ENCODE data around the gene FAM118A. TPM values are rescaled to one million over a fixed set of nuclear protein-coding genes. Genes with fewer than 3 reads are reported as not detected.

Gene FAM118A
- polyA plus RNA-seq, 2 donors: 15.4 to 44.4 TPM

GRCh38 chr22:45306139-45306538 lies 3.6 kb upstream of the FAM118A start:
- Histone ChIP-seq H3K27ac (ENCODE audit: low read depth in 2 of 2, low read length in 1 of 2) (no peak overlapping the region), H3K4me3 (ENCODE audit: low read depth in 1 of 2, low read length in 2 of 2) (no peak overlapping the region), H3K9me3 (ENCODE audit: control insufficient read depth in 2 of 2, insufficient read depth in 1 of 2, low read depth in 1 of 2, low read length in 1 of 2) (no peaks in the 10 kb centered on the region), H3K4me1 (ENCODE audit: control insufficient read depth in 2 of 2, insufficient read depth in 2 of 2, low read length in 1 of 2) (peaks cover 3 to 9% of the 10 kb centered on the region in 2 donors), H3K36me3 (ENCODE audit: control insufficient read depth in 2 of 2, insufficient read depth in 2 of 2, low read length in 1 of 2) (no peaks in the 10 kb centered on the region), H3K27me3 (ENCODE audit: control insufficient read depth in 1 of 2, insufficient read depth in 2 of 2, low read length in 2 of 2) (no peaks in the 10 kb centered on the region)
- WGBS, 2 donors: 94% methylated on average over 9 of the region's 9 CpGs

GRCh38 chr22:45308391-45308956 lies 1.3 kb upstream of the FAM118A start:
- peaks cover 5 to 11% of the 10 kb centered on the region in 2 donors for H3K4me1 ChIP-seq (ENCODE audit: control insufficient read depth in 2 of 2, insufficient read depth in 2 of 2, low read length in 1 of 2)
- no peak overlapping the region for H3K27ac ChIP-seq (ENCODE audit: low read depth in 2 of 2, low read length in 1 of 2)
- H3K36me3 ChIP-seq (ENCODE audit: control insufficient read depth in 2 of 2, insufficient read depth in 2 of 2, low read length in 1 of 2): no peaks in the 10 kb centered on the region
- no peak overlapping the region for H3K4me3 ChIP-seq (ENCODE audit: low read depth in 1 of 2, low read length in 2 of 2)
- no peaks in the 10 kb centered on the region for H3K27me3 ChIP-seq (ENCODE audit: control insufficient read depth in 1 of 2, insufficient read depth in 2 of 2, low read length in 2 of 2)
- 89 to 90% methylated on average over 6 of the region's 6 CpGs for WGBS, 2 donors
- no peaks in the 10 kb centered on the region for H3K9me3 ChIP-seq (ENCODE audit: control insufficient read depth in 2 of 2, insufficient read depth in 1 of 2, low read depth in 1 of 2, low read length in 1 of 2)

- peak overlapping the region; percentile 40 to 83 for H3K4me3 ChIP-seq (ENCODE audit: low read depth in 1 of 2, low read length in 2 of 2)
- H3K36me3 ChIP-seq (ENCODE audit: control insufficient read depth in 2 of 2, insufficient read depth in 2 of 2, low read length in 1 of 2): no peaks in the 10 kb centered on the region
- no peaks in the 10 kb centered on the region for H3K27me3 ChIP-seq (ENCODE audit: control insufficient read depth in 1 of 2, insufficient read depth in 2 of 2, low read length in 2 of 2)
- H3K4me1 ChIP-seq (ENCODE audit: control insufficient read depth in 2 of 2, insufficient read depth in 2 of 2, low read length in 1 of 2): peaks cover 5 to 11% of the 10 kb centered on the region in 2 donors
- H3K27ac ChIP-seq (ENCODE audit: low read depth in 2 of 2, low read length in 1 of 2): peak overlapping the region; percentile 65 to 83
- WGBS, 2 donors: 52 to 55% methylated on average over 25 of the region's 25 CpGs
- H3K9me3 ChIP-seq (ENCODE audit: control insufficient read depth in 2 of 2, insufficient read depth in 1 of 2, low read depth in 1 of 2, low read length in 1 of 2): no peaks in the 10 kb centered on the region
These were observed 745 bp upstream of the FAM118A start for GRCh38 chr22:45308957-45309421.

GRCh38 chr22:45310331-45310976 lies 720 bp downstream of the FAM118A start:
- Histone ChIP-seq H3K4me1 (ENCODE audit: control insufficient read depth in 2 of 2, insufficient read depth in 2 of 2, low read length in 1 of 2) (peaks cover 5 to 11% of the 10 kb centered on the region in 2 donors), H3K27me3 (ENCODE audit: control insufficient read depth in 1 of 2, insufficient read depth in 2 of 2, low read length in 2 of 2) (no peaks in the 10 kb centered on the region), H3K4me3 (ENCODE audit: low read depth in 1 of 2, low read length in 2 of 2) (peak overlapping the region; percentile 83 to 85), H3K27ac (ENCODE audit: low read depth in 2 of 2, low read length in 1 of 2) (peak overlapping the region; percentile 80 to 82), H3K36me3 (ENCODE audit: control insufficient read depth in 2 of 2, insufficient read depth in 2 of 2, low read length in 1 of 2) (no peaks in the 10 kb centered on the region), H3K9me3 (ENCODE audit: control insufficient read depth in 2 of 2, insufficient read depth in 1 of 2, low read depth in 1 of 2, low read length in 1 of 2) (no peaks in the 10 kb centered on the region)
- 3 to 4% methylated on average over 33 of the region's 33 CpGs for WGBS, 2 donors

- Histone ChIP-seq H3K27me3 (ENCODE audit: control insufficient read depth in 1 of 2, insufficient read depth in 2 of 2, low read length in 2 of 2) (no peaks in the 10 kb centered on the region), H3K4me3 (ENCODE audit: low read depth in 1 of 2, low read length in 2 of 2) (peak overlapping the region; percentile 83 to 85), H3K36me3 (ENCODE audit: control insufficient read depth in 2 of 2, insufficient read depth in 2 of 2, low read length in 1 of 2) (no peaks in the 10 kb centered on the region), H3K27ac (ENCODE audit: low read depth in 2 of 2, low read length in 1 of 2) (peak overlapping the region; percentile 2 to 44), H3K9me3 (ENCODE audit: control insufficient read depth in 2 of 2, insufficient read depth in 1 of 2, low read depth in 1 of 2, low read length in 1 of 2) (no peaks in the 10 kb centered on the region), H3K4me1 (ENCODE audit: control insufficient read depth in 2 of 2, insufficient read depth in 2 of 2, low read length in 1 of 2) (peaks cover 5 to 11% of the 10 kb centered on the region in 2 donors)
- 31 to 32% methylated on average over 14 of the region's 14 CpGs for WGBS, 2 donors
These were observed 1.3 kb downstream of the FAM118A start for GRCh38 chr22:45310977-45311531.

GRCh38 chr22:45312415-45312814 lies 2.7 kb downstream of the FAM118A start:
- no peaks in the 10 kb centered on the region for H3K27me3 ChIP-seq (ENCODE audit: control insufficient read depth in 1 of 2, insufficient read depth in 2 of 2, low read length in 2 of 2)
- no peaks in the 10 kb centered on the region for H3K9me3 ChIP-seq (ENCODE audit: control insufficient read depth in 2 of 2, insufficient read depth in 1 of 2, low read depth in 1 of 2, low read length in 1 of 2)
- no peak overlapping the region for H3K27ac ChIP-seq (ENCODE audit: low read depth in 2 of 2, low read length in 1 of 2)
- peaks cover 5 to 13% of the 10 kb centered on the region in 2 donors for H3K4me1 ChIP-seq (ENCODE audit: control insufficient read depth in 2 of 2, insufficient read depth in 2 of 2, low read length in 1 of 2)
- 87 to 89% methylated on average over 8 of the region's 8 CpGs for WGBS, 2 donors
- no peak overlapping the region for H3K4me3 ChIP-seq (ENCODE audit: low read depth in 1 of 2, low read length in 2 of 2)
- H3K36me3 ChIP-seq (ENCODE audit: control insufficient read depth in 2 of 2, insufficient read depth in 2 of 2, low read length in 1 of 2): no peaks in the 10 kb centered on the region

GRCh38 chr22:45312856-45313255 lies 3.1 kb downstream of the FAM118A start:
- Histone ChIP-seq H3K36me3 (ENCODE audit: control insufficient read depth in 2 of 2, insufficient read depth in 2 of 2, low read length in 1 of 2) (no peaks in the 10 kb centered on the region), H3K27me3 (ENCODE audit: control insufficient read depth in 1 of 2, insufficient read depth in 2 of 2, low read length in 2 of 2) (no peaks in the 10 kb centered on the region), H3K4me3 (ENCODE audit: low read depth in 1 of 2, low read length in 2 of 2) (no peak overlapping the region), H3K27ac (ENCODE audit: low read depth in 2 of 2, low read length in 1 of 2) (no peak overlapping the region), H3K4me1 (ENCODE audit: control insufficient read depth in 2 of 2, insufficient read depth in 2 of 2, low read length in 1 of 2) (peaks cover 7 to 16% of the 10 kb centered on the region in 2 donors), H3K9me3 (ENCODE audit: control insufficient read depth in 2 of 2, insufficient read depth in 1 of 2, low read depth in 1 of 2, low read length in 1 of 2) (no peaks in the 10 kb centered on the region)
- WGBS, 2 donors: 76 to 86% methylated on average over 4 of the region's 4 CpGs

GRCh38 chr22:45314054-45314721 lies 4.5 kb downstream of the FAM118A start:
- WGBS, 2 donors: 64 to 75% methylated on average over 8 of the region's 8 CpGs
- Histone ChIP-seq H3K27me3 (ENCODE audit: control insufficient read depth in 1 of 2, insufficient read depth in 2 of 2, low read length in 2 of 2) (no peaks in the 10 kb centered on the region), H3K36me3 (ENCODE audit: control insufficient read depth in 2 of 2, insufficient read depth in 2 of 2, low read length in 1 of 2) (no peaks in the 10 kb centered on the region), H3K9me3 (ENCODE audit: control insufficient read depth in 2 of 2, insufficient read depth in 1 of 2, low read depth in 1 of 2, low read length in 1 of 2) (no peaks in the 10 kb centered on the region), H3K27ac (ENCODE audit: low read depth in 2 of 2, low read length in 1 of 2) (no peak overlapping the region), H3K4me3 (ENCODE audit: low read depth in 1 of 2, low read length in 2 of 2) (no peak overlapping the region), H3K4me1 (ENCODE audit: control insufficient read depth in 2 of 2, insufficient read depth in 2 of 2, low read length in 1 of 2) (peaks cover 7 to 15% of the 10 kb centered on the region in 2 donors)

- no peaks in the 10 kb centered on the region for H3K36me3 ChIP-seq (ENCODE audit: control insufficient read depth in 2 of 2, insufficient read depth in 2 of 2, low read length in 1 of 2)
- no peak overlapping the region for H3K4me3 ChIP-seq (ENCODE audit: low read depth in 1 of 2, low read length in 2 of 2)
- no peaks in the 10 kb centered on the region for H3K9me3 ChIP-seq (ENCODE audit: control insufficient read depth in 2 of 2, insufficient read depth in 1 of 2, low read depth in 1 of 2, low read length in 1 of 2)
- H3K27ac ChIP-seq (ENCODE audit: low read depth in 2 of 2, low read length in 1 of 2): no peak overlapping the region
- peaks cover 7 to 14% of the 10 kb centered on the region in 2 donors for H3K4me1 ChIP-seq (ENCODE audit: control insufficient read depth in 2 of 2, insufficient read depth in 2 of 2, low read length in 1 of 2)
- H3K27me3 ChIP-seq (ENCODE audit: control insufficient read depth in 1 of 2, insufficient read depth in 2 of 2, low read length in 2 of 2): no peaks in the 10 kb centered on the region
- 81 to 95% methylated on average over 6 of the region's 6 CpGs for WGBS, 2 donors
These were observed 5.1 kb downstream of the FAM118A start for GRCh38 chr22:45314786-45315185.
